ENCODE results near the gene KCNK10.

Gene KCNK10

GRCh38 chr14:88218119-88218915 is 104.8 kb downstream of the KCNK10 start:
- DNase-seq = no peak

- DNase-seq = no peak
Observed at GRCh38 chr14:88212691-88213090, 110.4 kb downstream of the KCNK10 start.

GRCh38 chr14:88210426-88210825 is 112.6 kb downstream of the KCNK10 start:
- DNase-seq = no peak

GRCh38 chr14:88209273-88209672 is 113.8 kb downstream of the KCNK10 start:
- no peak for DNase-seq

GRCh38 chr14:88208858-88209257 is 114.2 kb downstream of the KCNK10 start:
- no peak for DNase-seq

- no peak for DNase-seq
Observed at GRCh38 chr14:88204221-88204620, 118.8 kb downstream of the KCNK10 start.

- DNase-seq = no peak
Observed at GRCh38 chr14:88203291-88203690, 119.8 kb downstream of the KCNK10 start.

- DNase-seq = no peak
Observed at GRCh38 chr14:88202286-88202685, 120.8 kb downstream of the KCNK10 start.

- no peak for DNase-seq
Observed at GRCh38 chr14:88201851-88202250, 121.2 kb downstream of the KCNK10 start.

- DNase-seq = no peak
Observed at GRCh38 chr14:88199882-88200281, 123.2 kb downstream of the KCNK10 start.

- DNase-seq = no peak
Observed at GRCh38 chr14:88198446-88198845, 124.6 kb downstream of the KCNK10 start.

GRCh38 chr14:88196925-88197324 is 126.1 kb downstream of the KCNK10 start:
- no peak for DNase-seq

- no peak for DNase-seq
Observed at GRCh38 chr14:88196116-88196890, 126.8 kb downstream of the KCNK10 start.

GRCh38 chr14:88195676-88196075 is 127.4 kb downstream of the KCNK10 start:
- no peak for DNase-seq

- no peak for DNase-seq
Observed at GRCh38 chr14:88194531-88194930, 128.5 kb downstream of the KCNK10 start.

- DNase-seq = no peak
Observed at GRCh38 chr14:88191605-88192004, 131.5 kb downstream of the KCNK10 start.

GRCh38 chr14:88189417-88190191 is 133.5 kb downstream of the KCNK10 start:
- DNase-seq = peak; percentile 69

- DNase-seq = no peak
Observed at GRCh38 chr14:88188745-88189416, 134.2 kb downstream of the KCNK10 start.

- no peak for DNase-seq
Observed at GRCh38 chr14:88185843-88186242, 137.2 kb downstream of the KCNK10 start.

GRCh38 chr14:88184956-88185355 is 138.1 kb downstream of the KCNK10 start:
- DNase-seq = no peak

GRCh38 chr14:88181072-88181471 is 142.0 kb downstream of the KCNK10 start:
- no peak for DNase-seq

- DNase-seq = no peak
Observed at GRCh38 chr14:88179716-88180115, 143.4 kb downstream of the KCNK10 start.

GRCh38 chr14:88170333-88170732 is 152.7 kb downstream of the KCNK10 start:
- no peak for DNase-seq
